ENCODE results near the gene BMP8B.
"Not testable (repeated sequence)": the region's sequence is repeated elsewhere in the genome, so short reads cannot be mapped to it uniquely, and the experiment has no call there.

The BMP8B gene

DNA sequence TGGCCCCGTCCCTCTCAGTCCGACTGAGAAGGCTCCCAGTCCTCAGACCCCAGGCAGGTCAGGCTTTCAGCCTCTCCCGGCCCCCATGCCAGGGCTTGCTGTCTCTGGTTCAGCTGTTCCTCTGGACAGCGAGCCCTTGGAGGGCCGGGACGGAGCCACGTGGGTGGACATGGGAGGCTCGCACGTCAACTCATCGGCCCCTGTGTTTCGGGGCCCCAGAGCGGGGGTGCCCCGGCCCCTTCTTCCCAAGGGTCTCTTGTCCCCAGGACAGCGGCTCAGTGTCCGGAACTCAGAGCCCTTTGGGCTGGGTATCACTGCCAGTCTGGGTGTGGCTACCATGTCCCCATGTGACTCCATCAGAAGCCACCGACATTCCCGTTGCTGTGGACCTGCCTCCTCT, 10.8 kb downstream of the BMP8B start:
- not testable (repeated sequence) for DNase-seq

DNA sequence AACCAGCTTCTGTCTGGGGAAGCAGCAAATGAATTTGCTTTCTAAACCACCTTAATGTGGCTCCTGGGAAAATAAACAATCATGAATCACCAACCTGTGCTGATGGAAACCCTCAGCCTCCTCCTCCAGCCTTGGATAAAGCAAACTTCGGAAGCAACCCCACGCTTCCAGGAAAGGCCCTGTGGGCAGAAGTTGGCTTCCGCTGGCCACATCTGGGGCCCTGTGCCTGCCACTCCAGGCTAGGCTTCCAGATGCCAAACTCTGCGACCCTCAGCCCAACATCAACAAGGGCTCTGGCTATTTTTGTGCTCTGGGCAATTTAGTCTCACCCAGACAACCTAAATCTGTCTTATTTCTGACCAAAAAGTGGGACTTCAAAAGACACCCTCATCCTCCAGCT, 11.4 kb downstream of the BMP8B start:
- DNase-seq, result no peak

DNA sequence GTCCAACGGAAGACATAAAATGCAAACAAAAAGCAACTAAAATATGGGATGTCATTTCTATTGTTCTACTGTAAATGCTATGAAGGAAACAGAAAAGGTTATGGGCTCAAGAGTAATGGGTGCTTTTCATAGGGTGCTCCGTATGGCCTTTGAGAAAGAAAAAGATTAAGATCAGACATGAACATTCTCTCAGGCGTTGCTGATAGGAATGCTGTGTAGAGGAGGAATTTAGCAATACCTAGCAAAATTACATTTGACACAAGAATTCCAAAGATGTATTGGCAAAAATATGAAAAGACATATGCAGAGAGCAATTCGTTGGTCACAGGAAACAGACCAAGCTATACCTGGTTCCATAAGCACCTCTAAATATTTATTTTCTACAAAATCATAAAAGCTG, 11.8 kb downstream of the BMP8B start:
- no peak for DNase-seq

DNA sequence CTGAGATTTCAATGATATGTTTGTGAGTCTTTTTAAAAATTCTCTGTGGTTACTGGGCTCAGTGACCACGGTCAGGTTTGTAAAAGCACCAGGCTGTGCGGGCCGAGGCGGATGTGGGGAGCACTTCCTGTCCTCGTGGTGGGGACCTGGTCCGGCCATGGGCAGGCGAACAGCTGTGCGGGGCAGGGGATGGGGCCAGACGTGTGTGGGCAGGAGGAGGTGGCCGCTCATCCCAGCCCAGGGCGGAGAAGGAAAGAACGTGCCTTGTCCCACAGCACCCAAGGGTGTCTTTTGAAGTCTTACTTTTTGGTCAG, 12.3 kb downstream of the BMP8B start:
- no peak for DNase-seq

DNA sequence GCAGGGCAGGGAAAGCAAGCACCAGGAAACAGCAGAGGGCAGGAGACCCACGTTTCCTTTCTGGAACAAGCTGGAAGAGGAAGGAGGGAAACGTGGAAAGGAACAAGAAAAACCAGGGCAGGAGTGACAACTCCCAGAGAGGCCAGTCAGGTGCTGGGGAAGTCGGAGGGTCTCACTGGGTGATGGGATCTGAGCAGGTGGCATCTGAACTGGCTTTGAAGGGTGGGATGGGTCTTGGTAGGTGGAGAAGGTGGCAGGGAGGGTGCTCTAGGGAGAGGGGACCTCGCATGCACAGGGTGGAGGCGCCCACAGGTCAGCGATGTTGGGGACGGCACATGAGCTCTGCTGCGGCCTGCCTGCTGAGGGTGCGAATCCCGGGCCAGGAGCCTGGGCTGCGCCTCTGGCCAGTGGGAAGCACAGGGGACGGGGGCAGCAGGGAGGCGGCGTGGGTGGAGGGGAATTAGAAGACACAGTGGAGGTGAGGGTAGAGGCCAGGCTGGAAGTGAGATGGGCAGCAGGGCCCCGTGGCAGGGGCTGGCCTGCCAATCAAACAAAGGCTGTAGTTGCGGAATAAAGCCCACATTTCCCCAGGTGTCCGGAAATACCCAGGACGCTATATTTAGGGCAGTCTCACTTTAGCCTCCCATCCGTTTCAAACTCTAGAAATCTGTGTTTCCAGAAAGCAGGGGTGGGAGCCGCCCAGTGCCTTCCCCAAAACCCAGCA, 12.8 kb downstream of the BMP8B start:
- DNase-seq, result not testable (repeated sequence)

DNA sequence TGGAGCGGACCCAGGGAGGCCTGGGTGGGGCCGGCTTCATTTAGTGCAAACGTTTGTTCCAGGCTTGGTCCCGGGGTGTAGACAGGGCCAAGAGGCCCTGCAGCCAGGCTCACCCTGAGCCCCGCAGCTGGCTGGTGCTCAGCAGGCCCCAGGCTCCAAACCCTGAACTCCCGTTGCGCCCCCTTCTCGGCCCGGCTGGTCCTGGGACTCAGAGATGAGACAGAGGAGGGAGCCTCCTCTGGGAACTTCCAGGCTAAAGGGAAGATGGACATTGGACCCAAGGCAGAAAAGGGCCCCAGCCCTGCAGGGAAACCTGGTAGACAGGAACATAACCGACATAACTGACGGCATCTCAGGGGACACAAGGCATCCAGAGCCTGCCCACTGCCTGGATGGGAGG, 13.5 kb downstream of the BMP8B start:
- DNase-seq, result not testable (repeated sequence)

DNA sequence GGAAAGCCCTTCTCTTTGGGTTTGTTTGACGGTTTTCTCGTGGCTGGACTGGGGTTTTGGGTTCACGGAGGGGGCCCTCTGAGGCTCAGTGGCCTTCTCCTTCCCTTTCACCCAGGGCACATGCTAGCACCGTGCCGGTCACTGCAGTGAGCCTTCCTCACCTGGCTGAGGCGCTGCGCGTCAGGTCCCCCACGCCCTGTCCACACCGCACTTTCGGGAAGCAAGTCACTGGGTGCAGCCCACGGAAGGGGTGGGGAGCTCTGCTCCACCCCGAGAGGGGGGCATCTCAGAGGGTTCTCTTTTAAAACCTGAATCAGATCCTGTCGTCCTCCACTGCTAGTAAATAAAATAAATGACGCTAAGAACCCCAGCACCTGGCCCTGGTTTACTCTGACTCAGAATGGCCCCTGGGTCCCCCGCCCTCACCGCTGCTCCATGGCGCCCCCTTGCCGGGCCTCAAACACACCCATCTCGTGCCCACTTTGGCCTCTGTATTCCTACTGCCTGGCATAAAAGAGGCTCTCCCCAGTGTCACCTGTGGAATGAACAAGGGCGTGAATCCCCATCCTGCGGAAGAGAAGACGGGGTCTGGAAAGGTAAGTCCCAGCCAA, 15.2 kb downstream of the BMP8B start:
- not testable (repeated sequence) for DNase-seq

DNA sequence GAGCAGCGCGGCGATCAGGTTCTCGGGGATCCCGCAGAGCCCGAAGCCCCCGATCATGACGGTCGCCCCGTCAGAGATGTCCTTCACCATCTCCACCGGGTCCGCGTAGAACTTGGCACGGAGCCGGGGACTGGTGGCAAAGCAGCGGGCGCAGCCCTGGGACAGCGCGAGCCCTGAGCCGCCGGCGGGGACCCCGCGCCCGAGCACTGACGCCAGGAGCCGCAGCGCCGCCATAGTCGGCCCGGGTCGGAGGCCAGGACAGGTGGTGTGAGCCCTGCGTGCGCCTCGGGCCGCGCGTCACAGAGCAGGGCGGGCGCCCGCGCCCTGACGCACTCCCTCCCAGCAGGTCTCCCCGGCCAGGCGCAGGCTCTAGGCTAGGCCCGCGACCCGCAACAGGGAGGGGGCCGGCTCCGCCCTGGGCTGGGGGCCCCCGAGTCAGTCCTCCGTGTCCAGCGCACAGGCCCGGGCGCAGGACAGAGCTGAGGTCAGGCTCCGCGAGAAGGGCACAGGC, 17.6 kb downstream of the BMP8B start, which contains the start of gene OXCT2:
Gene OXCT2 (minus strand): TSS at position 327 of the 511 bp plus-strand sequence. CDS start 93 bp downstream, at position 234.
- DNase-seq, result not testable (repeated sequence)

DNA sequence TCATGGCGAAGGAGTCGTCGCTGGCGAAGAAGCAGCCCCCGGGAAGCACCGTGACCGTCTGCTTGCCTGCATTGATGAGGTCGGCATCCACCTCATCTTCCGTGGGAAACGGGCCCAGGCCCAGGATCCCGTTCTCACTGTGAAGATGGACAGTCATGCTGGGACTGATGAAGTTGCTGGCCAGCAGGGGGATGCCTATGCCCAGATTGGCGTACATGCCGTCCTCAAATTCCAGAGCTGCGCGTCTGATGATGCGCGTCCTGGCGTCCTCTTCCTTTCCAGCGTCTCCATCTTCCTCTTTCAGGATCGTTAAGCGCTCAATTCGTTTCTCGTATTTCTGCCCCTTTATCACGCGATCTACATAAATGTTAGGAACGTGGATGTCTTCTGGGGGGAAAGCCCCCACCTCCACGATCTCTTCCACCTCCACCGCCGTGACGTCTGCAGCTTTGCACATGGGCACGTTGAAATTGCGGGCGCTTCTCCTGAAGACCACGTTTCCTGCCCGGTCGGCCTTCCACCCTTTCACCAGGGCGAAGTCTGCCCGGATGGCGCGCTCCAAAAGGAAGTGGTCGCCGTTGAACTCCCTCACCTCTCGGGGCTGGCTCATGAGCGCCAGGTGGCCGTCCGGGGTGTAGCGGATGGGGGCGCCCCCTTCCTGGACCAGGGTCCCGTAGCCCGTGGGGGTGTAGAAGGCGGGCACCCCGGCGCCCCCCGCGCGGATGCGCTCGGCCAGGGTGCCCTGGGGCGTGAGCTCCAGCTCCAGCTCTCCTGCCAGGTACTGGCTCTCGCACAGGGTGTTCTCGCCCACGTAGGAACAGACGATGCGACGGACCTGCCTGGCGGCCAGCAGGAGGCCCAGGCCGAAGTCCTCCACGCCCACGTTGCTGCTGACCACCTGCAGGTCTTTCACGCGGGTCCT, 18.3 kb downstream of the BMP8B start:
- not testable (repeated sequence) for DNase-seq

DNA sequence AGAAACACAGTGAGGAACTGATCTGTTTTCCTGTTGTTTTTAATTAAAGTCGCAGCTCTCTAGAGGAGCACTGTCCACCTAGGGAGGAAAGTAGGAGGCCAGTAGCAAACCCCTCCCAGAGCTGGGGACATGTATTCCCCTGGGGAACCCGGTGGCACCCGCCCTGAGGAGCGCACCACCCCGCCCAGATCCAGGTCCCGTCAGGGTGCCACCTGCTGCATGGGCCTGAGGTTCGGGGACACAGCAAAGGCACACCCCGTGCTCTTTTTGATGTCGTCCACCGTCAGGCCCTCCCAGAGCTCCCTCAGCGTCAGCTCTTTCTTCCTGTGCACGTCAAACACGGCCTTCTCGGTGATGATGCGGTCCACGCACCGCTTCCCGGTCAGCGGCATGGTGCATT, 19.2 kb downstream of the BMP8B start:
- DNase-seq, result not testable (repeated sequence)

DNA sequence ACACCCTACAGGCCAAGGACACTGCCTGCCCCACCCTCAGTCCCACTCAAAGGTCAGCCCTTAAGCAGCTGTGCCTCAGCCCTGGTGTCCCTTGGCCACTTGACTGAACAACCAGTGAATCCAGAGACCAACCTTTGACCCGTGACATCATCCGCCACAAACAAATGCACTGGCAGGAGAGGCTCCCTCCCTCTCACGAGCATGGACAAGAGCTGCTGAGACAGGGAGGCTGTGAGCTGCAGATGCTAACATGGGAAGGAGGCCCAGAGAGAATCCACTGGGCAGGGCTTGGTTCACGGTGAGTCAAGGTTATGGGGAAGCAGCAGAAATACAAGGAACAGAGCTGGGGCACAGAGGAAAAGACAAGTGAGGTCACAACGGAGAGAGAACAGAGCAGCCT, 22.2 kb downstream of the BMP8B start:
- not testable (repeated sequence) for DNase-seq

DNA sequence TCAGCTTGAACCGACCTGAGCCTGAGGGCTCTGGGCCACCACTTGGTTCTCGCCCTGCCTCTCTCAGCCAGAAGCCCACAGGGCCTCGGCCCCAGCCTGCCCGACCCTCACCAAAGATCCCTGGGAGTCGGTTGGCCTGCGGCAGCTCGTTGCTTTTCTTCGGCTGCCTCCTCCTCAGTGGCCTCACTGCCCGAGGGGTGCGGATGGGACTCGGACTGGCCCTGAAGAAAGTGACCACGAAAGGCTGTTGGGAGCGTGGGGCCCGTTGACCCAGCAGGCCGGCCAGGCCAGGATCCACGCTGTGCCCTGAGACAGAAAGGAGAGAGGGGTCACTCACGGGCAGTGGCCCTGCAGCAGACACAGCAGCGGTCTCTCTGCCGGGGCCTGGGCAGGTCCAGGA, 24.2 kb downstream of the BMP8B start:
- DNase-seq, result not testable (repeated sequence)

DNA sequence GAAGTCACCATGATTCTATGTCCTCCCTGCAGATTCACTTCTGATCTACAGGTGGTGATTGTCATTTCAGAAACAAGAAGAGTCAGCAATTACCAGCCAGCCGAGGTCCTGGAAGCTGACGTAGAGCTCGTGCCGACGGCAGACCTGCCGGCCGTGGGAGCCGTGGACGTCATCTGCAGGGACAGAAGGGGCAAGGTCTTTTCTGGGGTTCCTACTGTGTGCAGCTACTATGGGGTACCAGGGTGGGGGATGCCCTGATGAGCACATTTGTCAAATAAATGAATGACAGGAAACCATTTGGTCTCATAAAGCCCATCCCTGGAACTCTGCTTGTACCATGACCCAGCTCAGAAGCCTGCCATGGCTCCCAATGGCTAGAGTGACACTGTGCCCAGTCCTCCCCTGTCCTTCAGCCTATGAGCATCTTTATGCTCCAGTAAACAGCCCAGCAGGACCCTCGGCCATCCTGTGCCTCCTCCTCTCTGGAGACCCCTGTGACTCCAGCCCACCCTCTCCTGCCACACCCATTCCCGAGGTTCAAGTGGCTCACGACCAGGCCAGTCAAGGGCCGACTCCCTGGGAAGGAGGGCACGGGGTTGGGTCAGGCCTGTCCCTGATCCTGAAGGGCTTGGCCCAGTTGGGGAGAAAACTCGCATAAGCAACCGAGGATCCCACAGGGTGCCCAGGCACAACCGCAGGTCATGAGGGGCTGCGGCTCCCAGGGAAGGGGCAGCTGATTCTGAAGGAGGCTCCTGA, 24.9 kb downstream of the BMP8B start:
- not testable (repeated sequence) for DNase-seq

DNA sequence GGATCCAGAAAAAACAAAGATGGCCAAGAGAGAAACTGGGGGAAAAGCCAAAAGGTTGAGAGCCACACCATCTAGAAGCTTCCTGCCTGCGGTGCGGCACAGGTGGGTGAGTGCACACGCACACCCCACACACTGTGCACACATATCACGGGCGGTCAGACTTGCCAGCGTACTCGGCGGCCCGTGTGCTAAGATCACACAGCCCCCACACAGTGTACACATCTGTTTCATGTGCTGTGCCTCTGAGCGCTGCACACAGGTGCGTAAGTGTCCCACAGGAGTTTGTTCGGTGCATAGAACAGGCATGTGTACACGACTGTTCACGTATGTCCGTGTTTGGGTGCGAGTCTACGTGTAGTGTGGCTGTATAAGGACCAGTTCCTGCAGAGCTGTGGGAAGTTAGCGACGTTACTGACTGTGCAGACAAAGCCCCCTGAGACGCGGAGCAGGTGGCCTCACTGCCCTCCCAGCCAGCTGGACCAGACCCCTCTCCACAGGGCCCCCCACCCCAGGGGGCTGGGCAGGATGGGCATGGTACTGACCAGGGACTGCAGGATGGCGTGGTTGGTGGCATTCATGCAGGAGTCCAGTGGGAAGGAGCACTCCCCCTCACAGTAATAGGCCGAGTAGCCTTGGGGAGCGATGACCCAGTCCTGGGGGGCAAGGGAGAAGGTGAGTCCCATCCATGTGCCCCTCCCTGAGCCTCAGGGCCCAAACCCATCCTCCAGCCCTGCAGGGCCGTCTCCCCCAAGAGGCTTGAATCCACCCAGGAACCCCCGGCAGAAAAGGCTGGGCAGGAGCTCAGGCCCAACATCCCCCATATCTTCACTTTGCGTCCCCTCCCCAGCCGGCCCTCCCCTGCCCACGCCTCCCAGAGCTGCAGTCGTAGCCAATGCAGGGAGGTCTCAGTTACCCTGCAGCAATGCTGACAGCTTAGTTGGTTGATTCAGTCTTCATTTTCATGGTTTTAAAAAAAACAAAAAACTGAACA, 25.8 kb downstream of the BMP8B start:
- no peak for DNase-seq

DNA sequence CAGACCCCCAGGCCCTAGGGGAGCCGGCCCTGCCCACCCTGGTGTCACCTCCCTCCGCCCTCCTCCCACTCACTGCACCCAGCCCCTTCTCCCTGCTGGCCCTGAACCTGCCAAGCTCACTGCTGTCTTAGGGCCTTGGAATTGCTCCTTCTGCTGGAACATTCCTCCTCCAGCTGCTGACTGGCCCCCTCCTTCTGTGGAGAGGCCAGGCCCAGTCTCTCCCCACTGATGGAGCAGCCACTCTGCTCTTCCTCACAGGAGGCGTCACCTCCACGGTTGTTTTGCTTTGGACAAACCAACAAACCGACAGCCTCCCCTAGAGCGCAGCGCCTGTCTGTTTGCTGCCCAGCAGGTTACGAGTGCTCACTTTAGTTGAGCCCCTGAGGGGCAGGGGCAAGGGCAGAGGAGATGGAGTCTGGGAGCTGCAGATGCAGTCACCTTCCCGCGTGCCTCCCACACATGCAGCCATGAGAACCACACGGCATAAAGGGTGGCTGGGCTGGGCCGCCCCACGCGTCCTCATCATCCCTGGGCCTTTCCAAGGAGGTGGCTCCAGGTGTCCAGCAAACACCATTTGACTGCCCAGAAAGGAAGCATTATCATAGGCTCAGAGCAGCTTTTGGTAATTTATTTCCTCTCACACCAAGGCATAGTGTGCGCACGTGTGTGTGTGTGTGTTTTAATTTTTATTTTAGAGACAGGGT, 27.0 kb downstream of the BMP8B start:
- no peak for DNase-seq

DNA sequence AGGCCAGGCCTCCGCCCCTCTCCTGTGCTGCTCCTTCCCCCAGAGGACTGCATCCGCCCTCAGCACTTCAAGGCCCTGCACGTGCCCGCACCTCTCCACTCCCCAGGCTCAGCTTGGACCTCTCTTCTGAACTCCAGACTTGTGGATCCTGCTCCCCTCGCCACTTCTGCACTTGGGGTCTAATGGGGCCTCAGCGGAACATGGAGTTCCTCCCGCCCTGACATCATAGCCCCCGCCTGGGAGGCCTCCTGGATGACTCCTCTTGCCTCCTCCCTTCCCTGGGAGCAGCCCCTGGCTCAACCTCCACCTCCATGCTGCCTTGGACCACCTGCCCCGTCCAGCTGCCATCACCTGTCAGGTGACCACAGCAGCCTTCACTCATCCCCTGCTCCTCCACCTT, 27.6 kb downstream of the BMP8B start:
- no peak for DNase-seq

DNA sequence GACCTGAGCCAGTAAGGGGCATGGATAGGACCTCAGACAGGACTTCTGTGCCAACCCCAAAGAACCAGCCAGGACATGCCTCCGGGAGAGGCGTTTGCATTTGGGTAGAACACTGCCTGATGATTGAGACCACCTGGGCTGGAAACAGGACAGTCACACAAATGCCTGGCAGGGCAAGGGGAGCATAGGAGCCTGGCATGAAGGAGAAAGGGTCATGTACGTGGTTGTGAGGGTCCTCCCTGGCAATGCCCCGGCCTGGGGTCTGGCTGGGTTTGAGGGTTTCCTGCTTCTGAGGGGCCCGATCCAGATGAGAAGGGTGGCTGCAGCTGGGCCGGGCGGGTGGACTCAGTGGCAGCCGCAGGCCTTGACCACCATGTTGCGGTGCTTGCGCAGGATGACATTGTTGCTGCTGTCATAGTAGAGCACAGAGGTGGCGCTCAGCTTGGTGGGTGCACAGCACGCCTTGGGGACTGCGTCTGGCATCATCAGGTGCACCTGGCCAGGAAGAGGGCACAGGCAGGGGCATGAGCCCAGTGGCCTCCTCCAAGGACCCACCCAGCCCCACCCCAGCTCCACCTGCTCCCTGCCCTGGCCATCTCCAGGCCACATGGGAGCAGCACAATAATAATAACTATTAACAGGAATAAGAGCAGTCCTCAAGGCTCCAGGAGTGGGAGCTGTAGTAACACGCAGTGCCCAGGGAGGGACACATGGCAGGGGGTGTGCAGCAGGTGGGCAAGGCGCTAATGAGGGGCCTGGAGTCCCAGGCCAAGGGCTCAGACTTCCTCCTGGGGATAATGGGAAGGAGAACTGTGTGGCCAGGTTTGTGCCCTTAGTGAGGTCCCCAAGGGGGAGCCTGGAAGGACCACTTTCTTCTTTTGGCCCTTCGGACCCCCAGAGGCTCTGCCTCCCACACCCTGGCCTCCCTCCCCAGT, 28.3 kb downstream of the BMP8B start:
- DNase-seq, result no peak

DNA sequence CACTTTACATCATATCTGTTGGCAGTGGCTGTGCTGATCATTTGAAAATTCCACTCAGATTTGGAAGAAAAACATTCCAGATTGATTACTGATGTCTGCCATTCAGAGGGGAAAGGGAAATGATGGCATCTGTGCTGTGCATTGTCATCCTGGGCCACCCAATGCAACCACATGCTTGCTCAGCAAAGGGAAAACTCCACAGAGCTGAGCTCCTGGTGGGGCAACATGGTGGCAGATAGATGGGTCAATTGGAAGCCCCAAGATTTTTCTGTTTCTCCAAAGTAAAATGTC, 29.3 kb downstream of the BMP8B start:
- DNase-seq, result no peak

DNA sequence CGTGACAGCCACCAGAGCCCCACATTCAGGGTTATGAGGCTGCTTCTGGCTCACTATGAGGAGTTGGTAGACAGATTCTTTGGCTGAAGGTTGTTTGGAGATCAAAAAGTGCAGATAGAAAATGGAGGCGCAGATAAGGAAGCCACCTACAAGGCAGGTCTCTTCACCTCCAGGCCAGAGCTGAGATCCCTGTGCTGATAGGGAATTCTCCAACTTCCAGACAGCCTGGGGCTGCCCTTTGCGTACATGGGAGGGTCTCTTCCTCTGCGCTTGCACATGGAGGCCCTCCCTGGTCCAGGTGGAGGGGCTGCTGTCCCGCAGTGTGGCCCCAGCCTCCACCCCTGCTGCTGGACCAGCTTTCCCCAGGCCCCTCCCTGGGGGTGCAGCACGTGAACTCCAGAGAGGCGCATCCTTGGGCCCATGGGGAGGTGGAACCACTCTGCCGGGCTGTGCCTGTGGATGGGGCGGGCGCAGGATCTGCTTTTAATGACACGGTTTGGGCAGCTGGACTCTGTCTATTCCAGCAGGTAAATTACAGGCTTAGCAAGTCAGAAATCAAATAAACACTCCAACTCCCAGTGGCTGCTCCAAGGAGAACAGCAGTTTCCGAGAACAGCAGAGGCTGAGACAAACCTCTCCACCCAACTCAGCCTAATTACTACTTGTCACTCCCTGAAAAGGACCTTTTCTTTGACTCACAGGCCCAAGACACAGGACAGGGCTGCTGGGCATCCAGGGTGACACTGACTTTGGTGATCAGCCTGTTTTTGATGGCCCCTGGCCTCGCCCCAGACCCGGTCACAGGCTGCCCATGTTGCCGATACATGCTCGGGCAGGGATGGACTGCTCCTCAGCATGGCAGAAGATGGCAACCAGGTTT, 29.9 kb downstream of the BMP8B start:
- no peak for DNase-seq

All from amniotic stem cell (primary cell).